Glomerular visceral epithelial cell (primary cell): ENCODE results near the gene VDR.

Source experiments
- DNase-seq: peaks from one replicate; pipeline ENCODE4 v3.0.0-alpha.2; 2016; ENCODE audit errors: extremely low spot score

VDR gene

GRCh38 chr12:47894068-47894467 is 10.7 kb downstream of the VDR start:
- DNase-seq = peak; percentile 14

DNA sequence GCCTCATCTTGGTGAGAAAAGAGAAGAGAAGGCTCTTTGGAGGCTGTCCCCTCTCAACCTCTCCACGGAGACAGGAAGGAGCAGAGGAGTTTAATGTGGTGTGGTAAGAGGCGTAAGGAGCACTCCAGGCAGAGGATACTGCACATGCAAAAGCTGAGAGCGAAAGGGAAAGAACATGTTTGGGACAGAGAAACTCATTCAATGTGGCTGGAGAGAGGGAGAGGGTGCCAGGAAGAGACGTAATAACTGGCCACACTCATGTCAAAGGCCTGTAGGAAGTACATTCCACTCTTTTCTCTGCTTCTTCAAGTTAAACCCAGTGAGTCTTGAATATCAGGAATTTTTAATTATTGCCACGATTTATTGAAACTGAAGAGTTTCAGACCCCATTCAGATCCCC is 12.0 kb downstream of the VDR start:
- DNase-seq = no peak

- DNase-seq = no peak
These were observed 13.4 kb downstream of the VDR start for GRCh38 chr12:47891356-47891755.

- no peak for DNase-seq
These were observed 15.8 kb downstream of the VDR start for GRCh38 chr12:47889040-47889439.

GRCh38 chr12:47888153-47888819 is 16.5 kb downstream of the VDR start:
- no peak for DNase-seq

GRCh38 chr12:47887529-47887928 is 17.3 kb downstream of the VDR start:
- DNase-seq = no peak

GRCh38 chr12:47886510-47887240 is 18.1 kb downstream of the VDR start:
- DNase-seq = no peak

GRCh38 chr12:47885566-47885965 is 19.2 kb downstream of the VDR start:
- DNase-seq = no peak

DNA sequence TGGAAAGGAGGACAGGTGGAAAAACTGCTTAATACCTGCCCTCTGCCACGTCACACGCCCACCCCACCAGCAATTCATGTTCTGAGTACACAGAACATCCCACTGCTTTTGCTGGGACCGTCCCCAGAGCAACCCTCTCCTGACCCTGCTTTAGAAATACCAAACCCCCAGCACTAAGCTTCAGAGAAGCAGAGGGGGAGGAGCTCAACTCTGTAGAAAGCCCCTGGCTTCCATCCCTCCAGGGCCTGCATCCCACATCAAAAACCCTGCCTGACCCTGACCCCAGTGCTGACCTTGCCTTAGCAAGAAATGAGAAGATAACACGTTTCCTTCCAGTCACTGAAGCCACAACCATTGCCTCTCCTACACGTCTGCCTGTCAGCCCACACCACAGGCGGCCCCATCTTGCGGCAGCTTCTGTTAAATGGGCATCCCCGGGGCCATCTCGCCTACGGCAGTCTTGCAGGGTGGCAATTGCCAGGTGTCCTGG is 19.7 kb downstream of the VDR start:
- DNase-seq = no peak

- DNase-seq = no peak
These were observed 20.3 kb downstream of the VDR start for GRCh38 chr12:47884501-47884900.

DNA sequence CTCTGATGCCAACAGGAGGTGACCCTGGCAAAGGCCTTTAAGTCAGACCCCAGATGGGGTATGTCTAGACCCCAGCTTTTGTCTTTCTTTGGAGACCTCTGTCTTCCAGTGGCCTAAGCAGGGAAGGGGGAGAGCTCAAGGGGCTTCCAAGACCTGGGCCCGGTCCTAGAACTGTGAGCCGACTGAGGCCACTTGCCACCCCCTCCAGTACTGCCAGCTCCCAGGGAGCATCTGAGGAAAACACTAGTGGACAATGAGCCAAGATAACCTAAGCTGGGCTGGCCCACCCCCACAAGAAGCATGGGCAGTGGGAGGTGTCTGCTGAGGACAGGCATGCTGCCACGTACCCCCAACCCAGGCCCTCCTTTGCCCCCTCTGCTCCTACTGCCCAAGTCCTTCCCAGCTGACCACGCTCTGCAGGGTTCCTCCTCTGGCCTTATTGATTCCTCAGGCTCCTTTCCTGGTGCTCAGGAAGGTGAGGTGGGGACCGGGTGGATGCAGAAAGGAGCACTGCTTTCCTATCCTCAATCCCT is 21.1 kb downstream of the VDR start:
- no peak for DNase-seq

GRCh38 chr12:47882781-47883546 is 21.8 kb downstream of the VDR start:
- DNase-seq = no peak

- peak; percentile 77 for DNase-seq
These were observed 22.9 kb downstream of the VDR start for GRCh38 chr12:47881826-47882427.

GRCh38 chr12:47881051-47881450 is 23.7 kb downstream of the VDR start:
- DNase-seq = no peak

GRCh38 chr12:47878918-47879481 is 25.8 kb downstream of the VDR start:
- no peak for DNase-seq

GRCh38 chr12:47878293-47878917 is 26.4 kb downstream of the VDR start:
- no peak for DNase-seq

- DNase-seq = no peak
These were observed 27.7 kb downstream of the VDR start for GRCh38 chr12:47877081-47877480.

- peak; percentile 17 for DNase-seq
These were observed 28.3 kb downstream of the VDR start for GRCh38 chr12:47876440-47876960.

DNA sequence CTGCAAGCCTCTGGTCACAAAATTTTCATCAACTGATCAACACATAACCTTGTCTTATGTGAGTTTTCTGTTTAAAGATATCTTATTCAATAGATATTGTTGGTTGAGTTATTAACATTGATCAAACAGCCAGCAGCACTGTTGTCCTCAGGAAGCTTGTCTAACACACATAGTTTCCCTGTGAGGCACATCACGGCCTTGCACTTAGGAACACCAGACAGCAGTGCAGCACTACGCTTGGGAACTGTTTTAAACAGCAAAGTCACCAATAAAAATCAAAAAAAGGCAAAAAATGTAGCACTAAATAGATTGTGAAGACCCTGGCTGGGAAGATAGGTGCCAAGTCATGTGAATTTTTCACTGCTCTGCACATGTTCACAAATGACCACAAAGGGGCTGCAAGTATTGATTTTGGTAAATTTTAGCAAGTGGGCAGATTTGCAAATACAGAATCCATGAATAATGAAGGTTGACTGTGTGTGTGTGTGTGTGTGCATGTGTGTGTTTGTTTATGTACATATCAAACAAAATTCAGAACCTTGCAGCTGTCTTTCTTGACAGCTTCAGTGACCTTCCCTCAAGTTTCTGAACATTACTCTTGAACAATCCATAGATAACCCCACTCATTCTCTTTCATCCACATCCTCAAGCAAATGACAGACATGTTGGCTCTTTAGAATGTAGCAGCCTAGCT is 28.9 kb downstream of the VDR start:
- DNase-seq = no peak

DNA sequence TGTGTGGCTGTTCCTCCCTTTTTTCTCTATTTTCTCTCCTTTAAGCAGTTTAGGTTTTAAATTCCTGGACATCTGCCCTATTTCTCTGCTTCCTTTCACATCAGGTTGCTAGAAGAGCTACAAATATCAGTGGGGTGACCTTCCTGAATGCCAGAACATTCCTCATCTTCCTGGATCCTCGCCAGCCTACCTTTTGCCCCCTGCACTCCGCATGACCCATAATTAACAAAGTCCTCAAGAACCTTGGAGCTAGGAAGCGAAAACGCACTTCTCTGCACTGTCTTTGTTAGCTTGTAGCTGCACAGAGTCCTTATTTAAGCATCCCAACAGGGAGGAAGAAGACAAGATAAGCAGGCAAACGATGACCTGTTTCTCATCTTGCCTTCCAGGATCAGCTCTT is 30.5 kb downstream of the VDR start:
- DNase-seq = no peak
